Osteoblast (primary cell): Measurements from ENCODE around the gene RBM33. TPM values are rescaled to one million over a fixed set of nuclear protein-coding genes. Genes with fewer than 3 reads are reported as not detected.

Experiments
- DNase-seq: peaks from one replicate; pipeline ENCODE4 v3.0.0; 2011; ENCODE audit warnings: low spot score, mixed read lengths; ENCODE audit not compliant: insufficient read length; ENCODE audit errors: missing footprints
- H2AFZ ChIP-seq: 2 replicates; pipeline ENCODE4 v1.6.0; 2011; ENCODE audit warnings: mild to moderate bottlenecking, low read length
- H3K27ac ChIP-seq: 2 replicates; pipeline ENCODE4 v1.5.1; 2011; ENCODE audit warnings: mild to moderate bottlenecking, low read depth, low read length, moderate library complexity
- H3K27me3 ChIP-seq: 2 replicates; pipeline ENCODE4 v1.6.0; 2012; ENCODE audit warnings: mild to moderate bottlenecking, control low read depth, inconsistent platforms, low read length, moderate library complexity; ENCODE audit not compliant: insufficient read depth
- H3K36me3 ChIP-seq: 2 replicates; pipeline ENCODE4 v1.5.1; 2011; ENCODE audit warnings: mild to moderate bottlenecking, low read length, control low read depth, moderate library complexity; ENCODE audit not compliant: insufficient read depth
- H3K4me1 ChIP-seq: 2 replicates; pipeline ENCODE4 v1.5.1; 2011; ENCODE audit warnings: mild to moderate bottlenecking, low read length, control low read depth, moderate library complexity; ENCODE audit not compliant: insufficient read depth
- H3K4me2 ChIP-seq: 2 replicates; pipeline ENCODE4 v1.6.0; 2011; ENCODE audit warnings: mild to moderate bottlenecking, low read length; ENCODE audit not compliant: insufficient read depth
- H3K4me3 ChIP-seq: fragments of 200-600 bp; sonication (generic); 3 replicates; pipeline ENCODE4 v1.5.1; 2012; ENCODE audit warnings: mild to moderate bottlenecking, low read length, inconsistent platforms; ENCODE audit not compliant: insufficient read depth
- H3K79me2 ChIP-seq: 2 replicates; pipeline ENCODE4 v1.6.0; 2012; ENCODE audit warnings: mild to moderate bottlenecking, low read length, control low read depth, inconsistent platforms; ENCODE audit not compliant: insufficient read depth
- H3K9me3 ChIP-seq: 2 replicates; pipeline ENCODE4 v1.5.1; 2011; ENCODE audit warnings: low read depth, low read length, control low read depth
- H4K20me1 ChIP-seq: 2 replicates; pipeline ENCODE4 v1.6.0; 2012; ENCODE audit warnings: mild to moderate bottlenecking, low read length, control low read depth; ENCODE audit not compliant: insufficient read depth
- total RNA-seq: library from RNA; depleted of rRNA; stranded (reverse); fragments of >200 nt; gene quantifications from 2 replicates; pipeline ENCODE4 v1.2.3, GENCODE V29; 2012
- TF ChIP-seq, protein P1 (sequence below): IDR thresholded peaks from 2 replicates; pipeline ENCODE4 v1.5.1; 2011; ENCODE audit warnings: mild to moderate bottlenecking, low read depth, low read length, moderate library complexity; ENCODE audit errors: extremely low read depth

The RBM33 gene
- total RNA-seq, 1 donor: 27.5 TPM

DNA sequence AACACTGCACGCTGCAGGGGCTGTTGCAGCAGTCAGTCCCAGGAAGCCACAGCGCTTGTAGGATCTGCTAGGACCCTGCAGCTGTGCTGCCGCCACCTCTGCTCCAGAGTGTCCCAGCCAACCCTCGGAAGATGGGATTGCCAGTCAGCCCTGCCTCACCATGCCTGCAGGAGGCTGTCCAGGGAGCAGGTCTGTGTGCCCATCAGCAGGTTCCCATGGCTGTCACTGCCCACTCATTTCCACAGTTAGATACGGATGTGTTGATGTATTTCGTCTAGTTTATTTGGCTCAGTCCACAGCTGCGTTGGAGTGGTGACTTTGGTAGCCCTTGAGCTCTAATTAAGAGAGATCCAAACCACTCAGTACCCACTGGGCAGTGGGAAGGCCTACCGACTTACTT, 132.1 kb downstream of the RBM33 start:
- H3K36me3 ChIP-seq: peaks cover 45% of the 10 kb centered on the region
- no peaks in the 10 kb centered on the region for H3K27me3 ChIP-seq
- no peaks in the 10 kb centered on the region for H3K79me2 ChIP-seq
- no peak overlapping the region for H2AFZ ChIP-seq
- no peaks in the 10 kb centered on the region for H3K9me3 ChIP-seq
- H3K4me1 ChIP-seq: no peaks in the 10 kb centered on the region
- no peak for DNase-seq
- H3K4me3 ChIP-seq: no peak overlapping the region
- no peak overlapping the region for H3K27ac ChIP-seq
- H4K20me1 ChIP-seq: peaks cover 3% of the 10 kb centered on the region
- TF ChIP-seq, protein P1, sequence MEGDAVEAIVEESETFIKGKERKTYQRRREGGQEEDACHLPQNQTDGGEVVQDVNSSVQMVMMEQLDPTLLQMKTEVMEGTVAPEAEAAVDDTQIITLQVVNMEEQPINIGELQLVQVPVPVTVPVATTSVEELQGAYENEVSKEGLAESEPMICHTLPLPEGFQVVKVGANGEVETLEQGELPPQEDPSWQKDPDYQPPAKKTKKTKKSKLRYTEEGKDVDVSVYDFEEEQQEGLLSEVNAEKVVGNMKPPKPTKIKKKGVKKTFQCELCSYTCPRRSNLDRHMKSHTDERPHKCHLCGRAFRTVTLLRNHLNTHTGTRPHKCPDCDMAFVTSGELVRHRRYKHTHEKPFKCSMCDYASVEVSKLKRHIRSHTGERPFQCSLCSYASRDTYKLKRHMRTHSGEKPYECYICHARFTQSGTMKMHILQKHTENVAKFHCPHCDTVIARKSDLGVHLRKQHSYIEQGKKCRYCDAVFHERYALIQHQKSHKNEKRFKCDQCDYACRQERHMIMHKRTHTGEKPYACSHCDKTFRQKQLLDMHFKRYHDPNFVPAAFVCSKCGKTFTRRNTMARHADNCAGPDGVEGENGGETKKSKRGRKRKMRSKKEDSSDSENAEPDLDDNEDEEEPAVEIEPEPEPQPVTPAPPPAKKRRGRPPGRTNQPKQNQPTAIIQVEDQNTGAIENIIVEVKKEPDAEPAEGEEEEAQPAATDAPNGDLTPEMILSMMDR: no peak
- H3K4me2 ChIP-seq: no peak overlapping the region

DNA sequence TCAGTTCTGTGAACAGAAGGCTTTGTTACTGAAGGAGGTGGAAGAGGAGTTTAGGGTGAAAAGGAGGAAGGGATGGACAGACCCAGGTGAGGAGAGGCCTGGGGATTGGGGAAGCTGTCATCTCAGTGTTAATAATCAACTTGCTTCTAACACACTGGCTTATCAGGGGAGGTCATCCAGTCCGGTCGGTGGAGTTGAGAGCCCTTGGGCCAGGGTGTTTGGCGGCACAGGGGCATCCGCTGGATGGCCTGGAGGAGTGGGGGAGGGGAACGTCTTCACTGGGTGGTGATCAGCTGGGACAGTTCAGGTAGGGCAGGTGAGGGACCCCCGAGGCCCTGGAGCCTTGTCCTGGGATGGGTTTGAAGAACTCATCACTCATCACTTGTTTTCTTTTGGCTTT, 133.9 kb downstream of the RBM33 start:
- no peak for DNase-seq
- H3K4me1 ChIP-seq: no peaks in the 10 kb centered on the region
- TF ChIP-seq, protein P1: no peak
- H3K27me3 ChIP-seq: no peaks in the 10 kb centered on the region
- H4K20me1 ChIP-seq: peaks cover 3% of the 10 kb centered on the region
- no peaks in the 10 kb centered on the region for H3K9me3 ChIP-seq
- no peak overlapping the region for H3K4me3 ChIP-seq
- no peaks in the 10 kb centered on the region for H3K79me2 ChIP-seq
- no peak overlapping the region for H3K4me2 ChIP-seq
- H3K27ac ChIP-seq: no peak overlapping the region
- H2AFZ ChIP-seq: no peak overlapping the region
- H3K36me3 ChIP-seq: peaks cover 36% of the 10 kb centered on the region

DNA sequence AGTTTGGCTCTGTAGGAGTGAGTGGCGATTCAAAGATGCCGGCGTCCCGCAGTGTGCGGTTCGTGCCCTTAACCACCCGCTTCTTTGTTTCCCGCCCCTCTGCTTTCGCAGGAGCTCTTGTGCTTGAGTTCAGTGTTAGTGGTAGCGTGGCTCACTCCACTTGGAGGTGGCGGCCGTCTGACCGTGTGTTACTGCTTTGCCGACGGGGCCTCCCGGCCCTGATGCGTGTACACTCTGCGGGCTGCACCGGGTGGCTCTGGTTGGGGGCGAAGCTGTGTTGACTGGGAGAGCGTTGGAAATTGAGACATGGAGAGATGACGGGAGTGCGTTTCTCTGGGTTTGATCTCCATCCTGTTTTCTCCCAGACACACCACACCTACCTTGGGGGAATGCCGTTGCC, 136.4 kb downstream of the RBM33 start:
- TF ChIP-seq, protein P1: no peak
- no peaks in the 10 kb centered on the region for H3K79me2 ChIP-seq
- peaks cover 3% of the 10 kb centered on the region for H4K20me1 ChIP-seq
- no peak overlapping the region for H2AFZ ChIP-seq
- H3K9me3 ChIP-seq: no peaks in the 10 kb centered on the region
- no peaks in the 10 kb centered on the region for H3K4me1 ChIP-seq
- DNase-seq: no peak
- no peak overlapping the region for H3K4me3 ChIP-seq
- no peak overlapping the region for H3K27ac ChIP-seq
- peaks cover 17% of the 10 kb centered on the region for H3K36me3 ChIP-seq
- no peaks in the 10 kb centered on the region for H3K27me3 ChIP-seq
- no peak overlapping the region for H3K4me2 ChIP-seq

DNA sequence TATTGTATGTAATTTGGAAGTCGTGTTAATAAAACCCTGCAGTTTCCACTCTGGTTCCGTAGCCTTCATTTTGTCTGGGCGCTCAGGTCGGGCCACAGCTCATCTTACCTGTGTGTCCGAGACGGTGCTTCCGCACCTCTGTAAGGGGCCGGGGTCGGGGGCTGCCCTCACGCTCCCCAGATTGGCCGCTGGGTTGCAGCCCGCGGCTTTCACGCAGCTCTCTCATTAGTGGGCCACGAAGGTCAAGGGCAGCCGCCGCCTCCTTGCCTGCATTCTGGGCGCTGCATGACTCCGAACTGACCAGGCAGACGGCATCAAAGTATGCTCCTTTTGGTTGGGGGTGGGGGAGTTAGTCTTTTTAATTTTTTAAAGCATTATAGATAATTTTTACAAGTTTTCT, 137.0 kb downstream of the RBM33 start:
- Histone ChIP-seq H3K4me1 (no peaks in the 10 kb centered on the region), H4K20me1 (peaks cover 3% of the 10 kb centered on the region), H2AFZ (no peak overlapping the region), H3K79me2 (no peaks in the 10 kb centered on the region), H3K4me2 (no peak overlapping the region), H3K27ac (no peak overlapping the region), H3K27me3 (no peaks in the 10 kb centered on the region), H3K4me3 (no peak overlapping the region), H3K36me3 (peaks cover 11% of the 10 kb centered on the region), H3K9me3 (no peaks in the 10 kb centered on the region)
- no peak for DNase-seq
- TF ChIP-seq, protein P1: no peak
